ENCODE results near the gene KRT71. TPM values are rescaled to one million over a fixed set of nuclear protein-coding genes. Genes with fewer than 3 reads are reported as not detected.

The KRT71 gene
- polyA plus RNA-seq, 1 donor from 2014 or later, result not detected

GRCh38 chr12:52494100-52494499 is 58.8 kb downstream of the KRT71 start:
- H3K9ac ChIP-seq (ENCODE audit: low read length), result no peak overlapping the region

More at GRCh38 chr12:52494100-52494499, 58.8 kb downstream of the KRT71 start:
- H3K27me3 ChIP-seq (ENCODE audit: insufficient read depth, low read depth, low read length), result no peaks in the 10 kb centered on the region
- H3K9me2 ChIP-seq (ENCODE audit: insufficient read depth, low read length), result no peaks in the 10 kb centered on the region
- no peaks in the 10 kb centered on the region for H3K9me3 ChIP-seq (ENCODE audit: low read length)
- H2AFZ ChIP-seq (ENCODE audit: low read depth, low read length), result no peak overlapping the region
- H4K20me1 ChIP-seq (ENCODE audit: insufficient read depth), result no peaks in the 10 kb centered on the region
- TF ChIP-seq RAD21 (conservative IDR thresholded peaks at IDR 0.05) (no peak), SMC3 (conservative IDR thresholded peaks at IDR 0.05; ENCODE audit: poor library complexity) (no peak), EP300 (conservative IDR thresholded peaks at IDR 0.05; ENCODE audit: poor library complexity, severe bottlenecking) (no peak), EZH2 (IDR thresholded peaks at IDR 0.05; ENCODE audit: borderline replicate concordance, insufficient read depth, low read length, poor library complexity, severe bottlenecking) (no peak), TAF1 (IDR thresholded peaks at IDR 0.05; ENCODE audit: low read depth) (no peak), MXI1 (conservative IDR thresholded peaks at IDR 0.05; ENCODE audit: poor library complexity, severe bottlenecking) (no peak), POLR2AphosphoS5 (IDR thresholded peaks at IDR 0.05) (no peak), REST (IDR thresholded peaks at IDR 0.05; ENCODE audit: borderline replicate concordance) (no peak), CTCF (IDR thresholded peaks at IDR 0.05; ENCODE audit: poor library complexity, severe bottlenecking) (no peak)
- H3K36me3 ChIP-seq (ENCODE audit: insufficient read depth, low read length), result no peaks in the 10 kb centered on the region
- no peak overlapping the region for H3K4me3 ChIP-seq (ENCODE audit: low read length)
- H3K27ac ChIP-seq (ENCODE audit: low read length), result no peak overlapping the region
- no peaks in the 10 kb centered on the region for H3K79me2 ChIP-seq (replicated peaks; ENCODE audit: insufficient read depth, low read length)
- H3F3A ChIP-seq (ENCODE audit: insufficient read depth, low read length, poor library complexity, severe bottlenecking), result no peaks in the 10 kb centered on the region
- H3K4me2 ChIP-seq (ENCODE audit: low read length), result no peak overlapping the region

Other genes starting within 250 kb of the KRT71 start
- gene KRT83, start 231.7 kb downstream of the KRT71 start, polyA plus RNA-seq, result not detected in 2 replicates
- gene KRT85, start 185.7 kb downstream of the KRT71 start, polyA plus RNA-seq, result not detected in 2 replicates
- gene KRT84, start 167.5 kb downstream of the KRT71 start, polyA plus RNA-seq, result not detected in 2 replicates
- gene KRT82, start 146.8 kb downstream of the KRT71 start, polyA plus RNA-seq, result not detected in 2 replicates
- gene KRT75, start 118.8 kb downstream of the KRT71 start, polyA plus RNA-seq, result not detected in 2 replicates
- not detected in 2 replicates for gene KRT6B, start 101.0 kb downstream of the KRT71 start, polyA plus RNA-seq
- gene KRT6C, start 79.3 kb downstream of the KRT71 start, polyA plus RNA-seq, result not detected in 2 replicates
- not detected in 2 replicates for gene KRT6A, start 59.9 kb downstream of the KRT71 start, polyA plus RNA-seq
- not detected in 2 replicates for gene KRT5, start 32.8 kb downstream of the KRT71 start, polyA plus RNA-seq
- not detected in 2 replicates for gene KRT74, start 20.7 kb upstream of the KRT71 start, polyA plus RNA-seq
- not detected in 2 replicates for gene KRT72, start 48.3 kb upstream of the KRT71 start, polyA plus RNA-seq
- not detected in 2 replicates for gene KRT73, start 65.4 kb upstream of the KRT71 start, polyA plus RNA-seq
- gene KRT2, start 99.1 kb upstream of the KRT71 start, polyA plus RNA-seq, result not detected in 2 replicates
- gene KRT1, start 127.3 kb upstream of the KRT71 start, polyA plus RNA-seq, result not detected in 2 replicates
- gene KRT77, start 150.4 kb upstream of the KRT71 start, polyA plus RNA-seq, result not detected in 2 replicates
- not detected in 2 replicates for gene KRT76, start 224.2 kb upstream of the KRT71 start, polyA plus RNA-seq
- not detected in 2 replicates for gene KRT3, start 243.0 kb upstream of the KRT71 start, polyA plus RNA-seq